Liver (tissue), 9 donors: ENCODE measurements around the gene SCN1A. TPM values are rescaled to one million over a fixed set of nuclear protein-coding genes. Genes with fewer than 3 reads are reported as not detected.

ENCODE experiments used
- DNase-seq: peaks from one replicate; pipeline ENCODE4 v3.0.0-alpha.2; 2017; ENCODE audit warnings: low spot score
- H3K27ac ChIP-seq, 2 donors: one replicate each; pipeline ENCODE4 v1.7.0; 2013; ENCODE audit warnings: inconsistent platforms in 2 of 2, low read length in 2 of 2, control low read depth in 1 of 2, low read depth in 1 of 2, mild to moderate bottlenecking in 1 of 2
- H3K27me3 ChIP-seq, 4 donors: one replicate each; pipeline versions ENCODE4 v1.6.1 to v1.7.0; 2013; ENCODE audit warnings: low read length in 3 of 4, inconsistent platforms in 1 of 4, mild to moderate bottlenecking in 1 of 4, moderate library complexity in 1 of 4; ENCODE audit not compliant: control insufficient read depth in 4 of 4, insufficient read depth in 4 of 4
- H3K36me3 ChIP-seq, 4 donors: one replicate each; pipeline versions ENCODE4 v1.6.1 to v1.7.0; 2013; ENCODE audit warnings: low read length in 3 of 4, mild to moderate bottlenecking in 3 of 4, low read depth in 1 of 4, moderate library complexity in 1 of 4; ENCODE audit not compliant: control insufficient read depth in 4 of 4, insufficient read depth in 3 of 4
- H3K4me1 ChIP-seq, 4 donors: one replicate each; pipeline versions ENCODE4 v1.6.1 to v1.7.0; 2013; ENCODE audit warnings: low read length in 3 of 4, mild to moderate bottlenecking in 3 of 4, moderate library complexity in 1 of 4; ENCODE audit not compliant: control insufficient read depth in 4 of 4, insufficient read depth in 4 of 4
- H3K4me3 ChIP-seq, 3 donors: one replicate each; pipeline versions ENCODE4 v1.6.1 to v1.7.0; 2013; ENCODE audit warnings: low read length in 3 of 3, control low read depth in 1 of 3, low read depth in 1 of 3, mild to moderate bottlenecking in 1 of 3
- H3K9ac ChIP-seq, 2 donors: one replicate each; pipeline ENCODE4 v1.7.0; 2013; ENCODE audit warnings: low read length in 2 of 2, mild to moderate bottlenecking in 2 of 2, moderate library complexity in 2 of 2, control low read depth in 1 of 2, low read depth in 1 of 2
- H3K9me3 ChIP-seq, 4 donors: one replicate each; pipeline versions ENCODE4 v1.6.1 to v1.7.0; 2013; ENCODE audit warnings: low read length in 3 of 4; ENCODE audit not compliant: control insufficient read depth in 4 of 4
- EGR1 ChIP-seq, 2 donors: IDR thresholded peaks; 2 replicates each; pipeline ENCODE4 v1.6.1; 2016 to 2018; ENCODE audit warnings: antibody characterized with exemption in 2 of 2, low read depth in 2 of 2
- FOXA2 ChIP-seq: IDR thresholded peaks from 2 replicates; pipeline ENCODE4 v1.6.1; 2016; ENCODE audit warnings: antibody characterized with exemption
- GABPA ChIP-seq, 2 donors: IDR thresholded peaks in 1 of 2; conservative IDR thresholded peaks in 1 of 2; 2 replicates each; pipeline ENCODE4 v1.6.1; 2016; ENCODE audit warnings: antibody characterized with exemption in 2 of 2, mild to moderate bottlenecking in 1 of 2, moderate library complexity in 1 of 2
- HNF4A ChIP-seq, 2 donors: conservative IDR thresholded peaks; 2 replicates each; pipeline ENCODE4 v1.6.1; 2016; ENCODE audit warnings: antibody characterized with exemption in 2 of 2, mild to moderate bottlenecking in 2 of 2
- JUND ChIP-seq, 2 donors: IDR thresholded peaks; 2 replicates each; pipeline ENCODE4 v1.6.1; 2016; ENCODE audit warnings: antibody characterized with exemption in 2 of 2
- RAD21 ChIP-seq, 2 donors: IDR thresholded peaks; 2 replicates each; pipeline ENCODE4 v1.6.1; 2016; ENCODE audit warnings: antibody characterized with exemption in 2 of 2, mild to moderate bottlenecking in 2 of 2
- SP1 ChIP-seq: IDR thresholded peaks from 2 replicates; pipeline ENCODE4 v1.6.1; 2018; ENCODE audit warnings: antibody characterized with exemption, mild to moderate bottlenecking
- YY1 ChIP-seq: IDR thresholded peaks from 2 replicates; pipeline ENCODE4 v1.6.1; 2016; ENCODE audit warnings: antibody characterized with exemption, mild to moderate bottlenecking
- WGBS: extraction: QIAGEN DNeasy Blood & Tissue Kit; methylation state at CpG from one replicate; pipeline ENCODE4 v1.1.7; 2013; 5-methylcytosine and 5-hydroxymethylcytosine counted together
- polyA plus RNA-seq, 2 donors: library from polyadenylated mRNA; stranded (reverse) in 1 of 2; unstranded in 1 of 2; fragments of 200-250 nt in 1 of 2; fragments of >200 nt in 1 of 2; fragmentation: Nextera tagmentation in 1 of 2; extraction: Ambion mirVana in 1 of 2; gene quantifications; one replicate each; pipeline versions ENCODE4 v1.2.1 to v1.2.3, GENCODE V29; 2013 to 2015
- total RNA-seq, 2 donors: library from RNA; depleted of rRNA; stranded (reverse); fragments of >200 nt; gene quantifications; one replicate each; pipeline ENCODE4 v1.2.3, GENCODE V29; 2014
- TF ChIP-seq, protein P1 (sequence below): IDR thresholded peaks from 2 replicates; pipeline ENCODE4 v1.6.1; 2016; ENCODE audit warnings: antibody characterized with exemption
- TF ChIP-seq, protein P2 (sequence below): fragments of 150-350 bp; IDR thresholded peaks from 2 replicates; pipeline ENCODE4 v1.5.1; 2017; ENCODE audit warnings: improper control_type of control experiment, low read depth, low read length; ENCODE audit not compliant: missing input control
- TF ChIP-seq, protein P3 (sequence below): IDR thresholded peaks from 2 replicates; pipeline ENCODE4 v1.6.1; 2016; ENCODE audit warnings: antibody characterized with exemption
- donor health status: healthy.
- donor health status: healthy.
- donor health status: healthy.
- donor health status: healthy.
- donor health status: healthy.

The SCN1A gene
- total and polyA plus RNA-seq, 4 donors = 0.11 TPM; not detected in 3

DNA sequence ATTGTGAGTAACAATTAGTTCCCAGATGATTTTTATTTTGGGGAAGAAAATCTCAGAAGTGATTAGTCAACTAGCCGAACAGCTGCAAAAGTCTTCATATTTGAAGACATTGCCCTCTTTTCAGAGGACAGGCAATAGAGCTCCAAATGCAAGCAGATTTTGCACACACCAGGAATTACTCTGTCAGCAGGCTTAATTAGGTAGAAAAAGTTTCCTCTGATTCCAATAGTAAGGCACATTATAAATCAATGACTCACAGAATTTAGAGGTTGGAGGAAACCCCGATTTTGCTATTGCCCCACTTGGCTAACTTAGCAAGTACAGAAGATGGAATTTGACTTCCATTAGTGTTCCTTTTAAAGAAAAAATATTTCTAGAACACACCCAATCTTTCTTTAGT is 30.7 kb upstream of the SCN1A start (continued):
- no peak for TF ChIP-seq EGR1 (IDR thresholded peaks at IDR 0.05; ENCODE audit: low read depth in 2 of 2)

DNA sequence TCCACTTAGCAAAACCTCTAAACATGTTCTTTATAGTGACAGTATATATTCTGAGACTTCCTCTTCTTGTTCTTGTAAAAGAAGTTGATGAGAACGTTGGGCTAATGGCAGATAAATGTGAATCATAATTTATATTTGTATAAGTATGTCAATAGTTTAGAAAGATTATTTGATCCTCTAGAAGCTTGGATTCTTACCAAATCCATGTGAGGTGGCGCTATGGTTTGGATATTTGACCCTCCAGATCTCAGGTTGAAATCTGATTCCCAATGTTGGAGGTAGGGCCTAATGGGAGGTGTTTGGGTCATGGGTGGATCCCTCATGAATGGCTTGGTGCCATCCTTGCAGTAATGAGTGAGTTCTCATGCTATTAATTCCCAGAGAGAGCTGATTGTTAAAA is 29.8 kb upstream of the SCN1A start:
- no peaks in the 10 kb centered on the region for H3K4me1 ChIP-seq
- no peak overlapping the region for H3K27ac ChIP-seq
- no peaks in the 10 kb centered on the region for H3K27me3 ChIP-seq
- no peak overlapping the region for H3K9ac ChIP-seq
- H3K9me3 ChIP-seq = no peaks in the 10 kb centered on the region
- TF ChIP-seq SP1 (no peak), GABPA (IDR thresholded peaks at IDR 0.05 in 1 of 2, conservative IDR thresholded peaks at IDR 0.05 in 1 of 2) (no peak), FOXA2 (no peak), EGR1 (IDR thresholded peaks at IDR 0.05; ENCODE audit: low read depth in 2 of 2) (no peak)
- TF ChIP-seq, protein P1, sequence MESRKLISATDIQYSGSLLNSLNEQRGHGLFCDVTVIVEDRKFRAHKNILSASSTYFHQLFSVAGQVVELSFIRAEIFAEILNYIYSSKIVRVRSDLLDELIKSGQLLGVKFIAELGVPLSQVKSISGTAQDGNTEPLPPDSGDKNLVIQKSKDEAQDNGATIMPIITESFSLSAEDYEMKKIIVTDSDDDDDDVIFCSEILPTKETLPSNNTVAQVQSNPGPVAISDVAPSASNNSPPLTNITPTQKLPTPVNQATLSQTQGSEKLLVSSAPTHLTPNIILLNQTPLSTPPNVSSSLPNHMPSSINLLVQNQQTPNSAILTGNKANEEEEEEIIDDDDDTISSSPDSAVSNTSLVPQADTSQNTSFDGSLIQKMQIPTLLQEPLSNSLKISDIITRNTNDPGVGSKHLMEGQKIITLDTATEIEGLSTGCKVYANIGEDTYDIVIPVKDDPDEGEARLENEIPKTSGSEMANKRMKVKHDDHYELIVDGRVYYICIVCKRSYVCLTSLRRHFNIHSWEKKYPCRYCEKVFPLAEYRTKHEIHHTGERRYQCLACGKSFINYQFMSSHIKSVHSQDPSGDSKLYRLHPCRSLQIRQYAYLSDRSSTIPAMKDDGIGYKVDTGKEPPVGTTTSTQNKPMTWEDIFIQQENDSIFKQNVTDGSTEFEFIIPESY = no peak
- WGBS = 56% methylated on average over 2 of the region's 2 CpGs
- H3K36me3 ChIP-seq = no peaks in the 10 kb centered on the region
- no peak for DNase-seq
- H3K4me3 ChIP-seq = no peak overlapping the region

DNA sequence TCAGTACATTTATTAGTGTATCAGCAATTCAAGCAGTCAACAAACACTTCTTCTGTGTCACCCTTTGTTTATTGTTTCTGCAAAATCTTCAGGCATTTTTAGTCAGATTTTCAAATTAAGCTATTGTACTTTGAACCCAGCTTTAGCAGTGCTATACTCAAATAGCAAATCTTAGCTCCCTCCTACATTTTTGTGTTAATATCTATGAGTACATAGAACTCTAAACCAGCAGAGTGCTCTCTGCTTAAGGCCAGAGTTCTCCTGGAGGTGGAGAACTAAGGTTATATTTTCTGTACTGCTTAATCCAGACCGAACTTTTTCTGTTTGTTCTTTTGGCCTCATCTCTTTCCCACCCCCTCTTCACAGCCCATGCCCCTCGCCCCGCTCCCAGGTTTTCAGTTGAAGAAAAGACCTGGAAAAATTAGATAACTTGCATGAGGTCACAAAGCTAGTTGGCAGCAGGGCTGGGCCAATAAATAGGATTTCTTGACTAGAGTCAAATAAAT is 29.2 kb upstream of the SCN1A start:
- H3K9me3 ChIP-seq = no peaks in the 10 kb centered on the region

DNA sequence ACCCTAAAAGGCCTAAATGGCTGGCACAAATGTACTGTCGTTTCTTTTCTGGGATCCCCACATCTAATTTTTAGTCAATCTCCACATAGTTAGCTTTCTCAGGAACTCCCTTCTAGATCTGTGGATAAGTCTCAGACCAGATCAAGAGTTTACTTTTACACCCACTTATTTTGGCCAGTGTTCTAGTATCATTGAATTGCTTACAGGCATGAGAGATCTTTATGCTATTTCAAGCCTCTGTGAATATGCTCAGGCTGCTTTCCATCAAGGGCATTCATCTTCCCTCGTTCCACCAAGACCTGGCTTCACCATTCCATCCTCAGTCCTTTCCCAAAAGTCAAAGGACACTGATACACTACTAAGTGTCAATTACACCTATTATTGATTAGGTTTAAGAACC is 27.8 kb upstream of the SCN1A start:
- no peak for DNase-seq
- no peaks in the 10 kb centered on the region for H3K9me3 ChIP-seq
- H3K9ac ChIP-seq = no peak overlapping the region
- no peaks in the 10 kb centered on the region for H3K27me3 ChIP-seq
- H3K36me3 ChIP-seq = no peaks in the 10 kb centered on the region
- no peak for TF ChIP-seq RAD21 (IDR thresholded peaks at IDR 0.05)
- 85% methylated on average over 2 of the region's 2 CpGs for WGBS
- H3K4me3 ChIP-seq = no peak overlapping the region
- H3K27ac ChIP-seq = no peak overlapping the region
- no peaks in the 10 kb centered on the region for H3K4me1 ChIP-seq

More for the DNA sequence above, 29.2 kb upstream of the SCN1A start:
- TF ChIP-seq SP1 = no peak
- TF ChIP-seq, protein P2, sequence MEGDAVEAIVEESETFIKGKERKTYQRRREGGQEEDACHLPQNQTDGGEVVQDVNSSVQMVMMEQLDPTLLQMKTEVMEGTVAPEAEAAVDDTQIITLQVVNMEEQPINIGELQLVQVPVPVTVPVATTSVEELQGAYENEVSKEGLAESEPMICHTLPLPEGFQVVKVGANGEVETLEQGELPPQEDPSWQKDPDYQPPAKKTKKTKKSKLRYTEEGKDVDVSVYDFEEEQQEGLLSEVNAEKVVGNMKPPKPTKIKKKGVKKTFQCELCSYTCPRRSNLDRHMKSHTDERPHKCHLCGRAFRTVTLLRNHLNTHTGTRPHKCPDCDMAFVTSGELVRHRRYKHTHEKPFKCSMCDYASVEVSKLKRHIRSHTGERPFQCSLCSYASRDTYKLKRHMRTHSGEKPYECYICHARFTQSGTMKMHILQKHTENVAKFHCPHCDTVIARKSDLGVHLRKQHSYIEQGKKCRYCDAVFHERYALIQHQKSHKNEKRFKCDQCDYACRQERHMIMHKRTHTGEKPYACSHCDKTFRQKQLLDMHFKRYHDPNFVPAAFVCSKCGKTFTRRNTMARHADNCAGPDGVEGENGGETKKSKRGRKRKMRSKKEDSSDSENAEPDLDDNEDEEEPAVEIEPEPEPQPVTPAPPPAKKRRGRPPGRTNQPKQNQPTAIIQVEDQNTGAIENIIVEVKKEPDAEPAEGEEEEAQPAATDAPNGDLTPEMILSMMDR = no peak
- TF ChIP-seq, protein P3, sequence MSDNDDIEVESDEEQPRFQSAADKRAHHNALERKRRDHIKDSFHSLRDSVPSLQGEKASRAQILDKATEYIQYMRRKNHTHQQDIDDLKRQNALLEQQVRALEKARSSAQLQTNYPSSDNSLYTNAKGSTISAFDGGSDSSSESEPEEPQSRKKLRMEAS = no peak
- TF ChIP-seq JUND (IDR thresholded peaks at IDR 0.05) = no peak
- no peak for TF ChIP-seq YY1
- TF ChIP-seq FOXA2 = no peak
- no peak for TF ChIP-seq GABPA (IDR thresholded peaks at IDR 0.05 in 1 of 2, conservative IDR thresholded peaks at IDR 0.05 in 1 of 2)
- TF ChIP-seq HNF4A (conservative IDR thresholded peaks at IDR 0.05) = no peak
- no peaks in the 10 kb centered on the region for H3K36me3 ChIP-seq
- WGBS = 87% methylated on average over 3 of the region's 3 CpGs
- H3K9ac ChIP-seq = no peak overlapping the region
- H3K4me3 ChIP-seq = no peak overlapping the region
- no peak for DNase-seq
- no peak overlapping the region for H3K27ac ChIP-seq
- H3K4me1 ChIP-seq = no peaks in the 10 kb centered on the region
- no peaks in the 10 kb centered on the region for H3K27me3 ChIP-seq
